HEK293 (cell line): ENCODE measurements around the gene PKNOX2.

Source experiments
- CTCF ChIA-PET: fragments of 350-600 bp; formaldehyde crosslinking; extraction: SDS; loops from one replicate; lab custom pipeline; 2021; ENCODE audit warnings: antibody characterized with exemption; lab: Yijun Ruan, JAX
- POLR2A ChIA-PET: fragments of 300-600 bp; formaldehyde crosslinking; extraction: SDS; loops from one replicate; lab custom pipeline; 2020; ENCODE audit warnings: antibody characterized with exemption, inconsistent platforms; lab: Yijun Ruan, JAX
- H3K27ac ChIP-seq: fragments of 200-500 bp; sonication (Bioruptor generic); 2 replicates; pipeline ENCODE4 v1.5.1; 2014; ENCODE audit warnings: low read depth, low read length, control low read depth, inconsistent platforms; ENCODE audit errors: extremely low read depth
- H3K36me3 ChIP-seq, 2 experiments: fragments of 200-500 bp in 1 of 2; sonication (Bioruptor generic) in 1 of 2; 1 replicate in 1 of 2; 2 replicates in 1 of 2; pipeline ENCODE4 v1.5.1; 2014 to 2017; ENCODE audit warnings: inconsistent platforms in 2 of 2, low read length in 2 of 2; ENCODE audit not compliant: control insufficient read depth in 2 of 2, insufficient read depth in 1 of 2
- H3K4me1 ChIP-seq: fragments of 200-500 bp; sonication (Bioruptor generic); 2 replicates; pipeline ENCODE4 v1.5.1; 2014; ENCODE audit warnings: mild to moderate bottlenecking, low read length, inconsistent platforms; ENCODE audit not compliant: control insufficient read depth, insufficient read depth
- H3K4me3 ChIP-seq: 2 replicates; pipeline ENCODE4 v1.5.1; 2011; ENCODE audit warnings: low read depth, mild to moderate bottlenecking, control low read depth, low read length, moderate library complexity
- H3K9me3 ChIP-seq: fragments of 200-500 bp; sonication (Bioruptor generic); 2 replicates; pipeline ENCODE4 v1.5.1; 2014; ENCODE audit warnings: low read depth, low read length, inconsistent platforms; ENCODE audit not compliant: control insufficient read depth, insufficient read depth
- ATF2 ChIP-seq: fragments of 450-650 bp; formaldehyde crosslinking; IDR thresholded peaks from 2 replicates; pipeline ENCODE4 v1.5.1; 2016; ENCODE audit warnings: missing biosample characterization, missing genetic modification characterization, low read depth
- KLF16 ChIP-seq: fragments of 450-650 bp; formaldehyde crosslinking; IDR thresholded peaks from 2 replicates; pipeline ENCODE4 v1.5.1; 2017; ENCODE audit warnings: missing biosample characterization, missing genetic modification characterization
- KLF7 ChIP-seq: fragments of 450-650 bp; formaldehyde crosslinking; IDR thresholded peaks from 2 replicates; pipeline ENCODE4 v1.5.1; 2016; ENCODE audit warnings: missing biosample characterization, missing genetic modification characterization, borderline replicate concordance
- SCRT2 ChIP-seq: fragments of 450-650 bp; formaldehyde crosslinking; IDR thresholded peaks from 2 replicates; pipeline ENCODE4 v1.5.1; 2016; ENCODE audit warnings: missing biosample characterization, missing genetic modification characterization
- SETDB1 ChIP-seq: IDR thresholded peaks from one replicate; pipeline ENCODE4 v1.6.1; 2017; ENCODE audit warnings: mild to moderate bottlenecking, low read length, moderate library complexity, mixed read lengths; ENCODE audit not compliant: insufficient read length
- ZBTB48 ChIP-seq: fragments of 450-650 bp; formaldehyde crosslinking; IDR thresholded peaks from 2 replicates; pipeline ENCODE4 v1.5.1; 2016; ENCODE audit warnings: missing biosample characterization, missing genetic modification characterization
- ZFP37 ChIP-seq: fragments of 450-650 bp; formaldehyde crosslinking; IDR thresholded peaks from 2 replicates; pipeline ENCODE4 v1.5.1; 2016; ENCODE audit warnings: missing biosample characterization, missing genetic modification characterization
- ZFP69B ChIP-seq: fragments of 450-650 bp; formaldehyde crosslinking; IDR thresholded peaks from 2 replicates; pipeline ENCODE4 v1.5.1; 2016; ENCODE audit warnings: missing biosample characterization, missing genetic modification characterization
- ZIC2 ChIP-seq: fragments of 450-650 bp; formaldehyde crosslinking; IDR thresholded peaks from 2 replicates; pipeline ENCODE4 v1.5.1; 2016; ENCODE audit warnings: missing biosample characterization, missing genetic modification characterization
- ZNF138 ChIP-seq: fragments of 450-650 bp; formaldehyde crosslinking; IDR thresholded peaks from 2 replicates; pipeline ENCODE4 v1.5.1; 2016; ENCODE audit warnings: missing biosample characterization, missing genetic modification characterization, borderline replicate concordance
- ZNF174 ChIP-seq: fragments of 450-650 bp; formaldehyde crosslinking; IDR thresholded peaks from 2 replicates; pipeline ENCODE4 v1.5.0; 2017; ENCODE audit warnings: missing biosample characterization, mild to moderate bottlenecking, missing genetic modification characterization
- ZNF18 ChIP-seq: fragments of 450-650 bp; formaldehyde crosslinking; IDR thresholded peaks from 2 replicates; pipeline ENCODE4 v1.5.1; 2016; ENCODE audit warnings: missing biosample characterization, missing genetic modification characterization
- ZNF184 ChIP-seq: fragments of 450-650 bp; IDR thresholded peaks from 2 replicates; pipeline ENCODE4 v1.5.1; 2018; ENCODE audit warnings: missing biosample characterization, mild to moderate bottlenecking, missing genetic modification characterization
- ZNF23 ChIP-seq: fragments of 450-650 bp; formaldehyde crosslinking; IDR thresholded peaks from 2 replicates; pipeline ENCODE4 v1.5.1; 2016; ENCODE audit warnings: missing biosample characterization, missing genetic modification characterization, borderline replicate concordance
- ZNF302 ChIP-seq: fragments of 450-650 bp; formaldehyde crosslinking; IDR thresholded peaks from 2 replicates; pipeline ENCODE4 v1.5.1; 2016; ENCODE audit warnings: missing biosample characterization, missing genetic modification characterization, low read depth
- ZNF311 ChIP-seq: fragments of 450-650 bp; formaldehyde crosslinking; IDR thresholded peaks from 2 replicates; pipeline ENCODE4 v1.5.1; 2017; ENCODE audit warnings: missing biosample characterization, missing genetic modification characterization, borderline replicate concordance
- ZNF350 ChIP-seq: fragments of 450-650 bp; formaldehyde crosslinking; IDR thresholded peaks from 2 replicates; pipeline ENCODE4 v1.5.0; 2017; ENCODE audit warnings: missing biosample characterization, mild to moderate bottlenecking, missing genetic modification characterization
- ZNF362 ChIP-seq: fragments of 450-650 bp; formaldehyde crosslinking; IDR thresholded peaks from 2 replicates; pipeline ENCODE4 v1.5.1; 2016; ENCODE audit warnings: missing biosample characterization, missing genetic modification characterization
- ZNF366 ChIP-seq: fragments of 450-650 bp; formaldehyde crosslinking; conservative IDR thresholded peaks from 2 replicates; pipeline ENCODE4 v1.5.1; 2016; ENCODE audit warnings: missing biosample characterization, missing genetic modification characterization
- ZNF398 ChIP-seq: fragments of 450-650 bp; formaldehyde crosslinking; IDR thresholded peaks from 2 replicates; pipeline ENCODE4 v1.5.1; 2017; ENCODE audit warnings: missing biosample characterization, missing genetic modification characterization
- ZNF416 ChIP-seq: fragments of 450-650 bp; formaldehyde crosslinking; IDR thresholded peaks from 2 replicates; pipeline ENCODE4 v1.5.1; 2016; ENCODE audit warnings: missing biosample characterization, missing genetic modification characterization
- ZNF510 ChIP-seq: fragments of 450-650 bp; formaldehyde crosslinking; IDR thresholded peaks from 2 replicates; pipeline ENCODE4 v1.5.1; 2018; ENCODE audit warnings: mild to moderate bottlenecking, missing genetic modification characterization, missing biosample characterization; ENCODE audit not compliant: insufficient replicate concordance
- ZNF677 ChIP-seq: fragments of 450-650 bp; IDR thresholded peaks from 2 replicates; pipeline ENCODE4 v1.5.0; 2018; ENCODE audit warnings: missing biosample characterization, mild to moderate bottlenecking, missing genetic modification characterization, moderate library complexity
- ZNF692 ChIP-seq: fragments of 450-650 bp; formaldehyde crosslinking; IDR thresholded peaks from 2 replicates; pipeline ENCODE4 v1.5.1; 2016; ENCODE audit warnings: missing biosample characterization, missing genetic modification characterization
- ZNF747 ChIP-seq: fragments of 450-650 bp; formaldehyde crosslinking; IDR thresholded peaks from 2 replicates; pipeline ENCODE4 v1.5.1; 2016; ENCODE audit warnings: missing biosample characterization, missing genetic modification characterization

Gene PKNOX2

GRCh38 chr11:125193841-125194240 lies 29.3 kb downstream of the PKNOX2 start:
- Histone ChIP-seq H3K9me3 (no peaks in the 10 kb centered on the region), H3K27ac (no peak overlapping the region), H3K4me1 (no peaks in the 10 kb centered on the region), H3K36me3 (peaks cover 0 to 7% of the 10 kb centered on the region in 2 experiments; a peak in 1 of 3 replicates), H3K4me3 (no peak overlapping the region)
- ChIA-PET POLR2A (no interaction called here), CTCF (interaction anchor here (0.5 to 0.9 kb wide), 2 partner anchors 10 to 375 kb away, joined by 3 to 6 read pairs; no protein-coding TSS in a partner anchor)
- TF ChIP-seq ZFP37 (no peak), ZNF174 (no peak), ZNF138 (tag by site-specific recombination) (no peak), ZNF18 (tag by site-specific recombination) (no peak), ZBTB48 (tag by site-specific recombination) (no peak), KLF16 (no peak), ZNF302 (tag by site-specific recombination) (no peak)

GRCh38 chr11:125199915-125200314 lies 35.4 kb downstream of the PKNOX2 start:
- Histone ChIP-seq H3K27ac (no peak overlapping the region), H3K9me3 (no peaks in the 10 kb centered on the region), H3K4me1 (no peaks in the 10 kb centered on the region)
- ChIA-PET CTCF (no interaction called here), POLR2A (no interaction called here)
- TF ChIP-seq ZNF747 (tag by site-specific recombination) (no peak), ZNF398 (tag by site-specific recombination) (no peak), ZNF692 (tag by site-specific recombination) (no peak), ZNF138 (tag by site-specific recombination) (no peak), ZNF311 (no peak), ZNF416 (tag by site-specific recombination) (no peak), ZNF350 (tag by site-specific recombination) (no peak), ZNF184 (tag by site-specific recombination) (no peak), SETDB1 (no peak), ZIC2 (tag by site-specific recombination) (no peak), ZNF510 (tag by site-specific recombination) (no peak), ATF2 (tag by site-specific recombination) (no peak), ZFP69B (no peak), SCRT2 (tag by site-specific recombination) (no peak), ZNF362 (tag by site-specific recombination) (no peak), ZNF366 (no peak), ZNF23 (tag by site-specific recombination) (no peak), ZNF677 (tag by site-specific recombination) (no peak), KLF7 (tag by site-specific recombination) (no peak)
- TF ChIP-seq, all 188 proteins: peak for 0
- Histone ChIP-seq H3K36me3 (no peaks in the 10 kb centered on the region), H3K4me3 (no peak overlapping the region)
